Thoracic aorta (tissue), 2 donors: ENCODE measurements around the gene TP53RK. TPM values are rescaled to one million over a fixed set of nuclear protein-coding genes. Genes with fewer than 3 reads are reported as not detected.
A peak's percentile ranks its signal among the peaks of the same experiment; 100 is the strongest.

Source experiments
- ATAC-seq: fragments of 150-250 bp; one replicate; pipeline ENCODE4 v1.8.0; 2017; ENCODE audit warnings: low read depth; ENCODE audit not compliant: insufficient number of reproducible peaks, low FRiP score
- DNase-seq: peaks from one replicate; pipeline ENCODE4 v3.0.0-alpha.2; 2020; ENCODE audit warnings: low spot score
- H3K27ac ChIP-seq, 2 donors: fragments of 200-600 bp; sonication (generic); 1 replicate in 1 of 2; 2 replicates in 1 of 2; pipeline ENCODE4 v1.5.1; 2016; ENCODE audit warnings: mild to moderate bottlenecking in 2 of 2, moderate library complexity in 2 of 2
- H3K27me3 ChIP-seq: fragments of 200-600 bp; sonication (generic); replicated peaks from 2 replicates; pipeline ENCODE4 v1.6.0; 2016; ENCODE audit warnings: mild to moderate bottlenecking; ENCODE audit not compliant: insufficient read depth
- H3K36me3 ChIP-seq: fragments of 200-600 bp; sonication (generic); one replicate; pipeline ENCODE4 v1.5.1; 2016
- H3K4me1 ChIP-seq, 2 donors: fragments of 200-600 bp; sonication (generic); 1 replicate in 1 of 2; 2 replicates in 1 of 2; pipeline versions ENCODE4 v1.5.1 to v1.6.0; 2016; ENCODE audit warnings: low read depth in 2 of 2, mild to moderate bottlenecking in 1 of 2; ENCODE audit not compliant: control insufficient read depth in 1 of 2
- H3K4me3 ChIP-seq: fragments of 200-600 bp; sonication (generic); 2 replicates; pipeline ENCODE4 v1.5.1; 2016; ENCODE audit warnings: mild to moderate bottlenecking
- H3K9me3 ChIP-seq: fragments of 200-600 bp; sonication (generic); 2 replicates; pipeline ENCODE4 v1.5.1; 2016
- total RNA-seq, 2 donors: library from RNA; depleted of rRNA; stranded (reverse); fragments of >200 nt; gene quantifications; one replicate each; pipeline versions ENCODE4 v1.1.0 to v1.2.3, GENCODE V29; 2016
- TF ChIP-seq, protein P1 (sequence below): fragments of 200-600 bp; sonication (generic); IDR thresholded peaks from one replicate; pipeline ENCODE4 v1.5.1; 2019; ENCODE audit warnings: antibody characterized with exemption

The TP53RK gene
- 10 to 100 TPM; 19.3 to 19.9 TPM for total RNA-seq

DNA sequence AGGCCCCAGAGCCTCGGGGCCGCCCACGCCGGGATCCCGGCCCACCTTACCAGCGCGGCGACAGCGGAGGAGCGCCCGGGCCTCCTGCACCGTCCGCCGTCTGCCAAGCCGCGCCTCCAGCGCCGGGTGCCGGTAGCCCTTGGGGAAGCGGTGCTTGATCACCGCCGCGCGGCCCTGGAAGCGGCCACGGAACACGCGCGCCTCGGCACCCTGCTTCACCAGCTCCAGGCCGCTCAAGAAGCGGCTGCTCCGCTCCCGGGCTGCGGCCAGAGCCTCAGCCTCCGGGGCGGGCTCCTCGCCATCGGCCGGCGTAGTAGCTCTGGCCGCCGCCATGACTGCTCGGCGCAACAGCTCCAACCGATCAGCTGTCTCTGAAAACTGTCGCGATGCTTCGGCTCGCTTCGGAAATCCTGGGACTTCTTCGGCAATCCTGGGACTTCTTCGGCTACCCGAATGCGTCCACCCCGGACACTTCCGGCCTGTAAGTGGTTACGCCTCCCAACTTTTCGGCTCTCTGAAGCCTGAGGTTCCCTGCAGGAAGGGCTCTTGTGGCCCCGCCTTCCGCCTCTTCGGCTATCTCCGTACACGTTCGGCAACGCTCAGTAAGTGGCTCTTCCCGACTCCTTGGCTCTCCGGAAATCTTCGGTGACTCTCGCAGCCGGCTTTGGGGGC lies at the start of gene TP53RK:
Gene TP53RK, minus strand, starts transcription at position 363 of the 672 bp plus-strand sequence. Its CDS starts 30 bp downstream, at position 333.
- no peaks in the 10 kb centered on the region for H3K27me3 ChIP-seq

GRCh38 chr20:46735436-46735835 lies 46.2 kb upstream of the TP53RK start:
- DNase-seq (no peak), ATAC-seq (no peak)
- H3K4me1 ChIP-seq: peaks cover 0 to 7% of the 10 kb centered on the region in 2 donors
- H3K27ac ChIP-seq: no peak overlapping the region
- H3K27me3 ChIP-seq: no peaks in the 10 kb centered on the region
- H3K4me3 ChIP-seq: no peak overlapping the region
- no peaks in the 10 kb centered on the region for H3K9me3 ChIP-seq
- TF ChIP-seq, protein P1, sequence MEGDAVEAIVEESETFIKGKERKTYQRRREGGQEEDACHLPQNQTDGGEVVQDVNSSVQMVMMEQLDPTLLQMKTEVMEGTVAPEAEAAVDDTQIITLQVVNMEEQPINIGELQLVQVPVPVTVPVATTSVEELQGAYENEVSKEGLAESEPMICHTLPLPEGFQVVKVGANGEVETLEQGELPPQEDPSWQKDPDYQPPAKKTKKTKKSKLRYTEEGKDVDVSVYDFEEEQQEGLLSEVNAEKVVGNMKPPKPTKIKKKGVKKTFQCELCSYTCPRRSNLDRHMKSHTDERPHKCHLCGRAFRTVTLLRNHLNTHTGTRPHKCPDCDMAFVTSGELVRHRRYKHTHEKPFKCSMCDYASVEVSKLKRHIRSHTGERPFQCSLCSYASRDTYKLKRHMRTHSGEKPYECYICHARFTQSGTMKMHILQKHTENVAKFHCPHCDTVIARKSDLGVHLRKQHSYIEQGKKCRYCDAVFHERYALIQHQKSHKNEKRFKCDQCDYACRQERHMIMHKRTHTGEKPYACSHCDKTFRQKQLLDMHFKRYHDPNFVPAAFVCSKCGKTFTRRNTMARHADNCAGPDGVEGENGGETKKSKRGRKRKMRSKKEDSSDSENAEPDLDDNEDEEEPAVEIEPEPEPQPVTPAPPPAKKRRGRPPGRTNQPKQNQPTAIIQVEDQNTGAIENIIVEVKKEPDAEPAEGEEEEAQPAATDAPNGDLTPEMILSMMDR: no peak
- peaks cover 4% of the 10 kb centered on the region for H3K36me3 ChIP-seq

More for the DNA sequence above, at the start of gene TP53RK:
- Histone ChIP-seq H3K4me3 (peak within 1 kb of the TSS; percentile 95), H3K27ac (peak within 1 kb of the TSS; percentile 85 to 96), H3K4me1 (peaks cover 17 to 26% of the 10 kb centered on the region in 2 donors), H3K36me3 (peaks cover 5% of the 10 kb centered on the region), H3K9me3 (no peaks in the 10 kb centered on the region)
- DNase-seq: peak; percentile 95
- TF ChIP-seq, protein P1: peak; percentile 59
- peak; percentile 99 for ATAC-seq

DNA sequence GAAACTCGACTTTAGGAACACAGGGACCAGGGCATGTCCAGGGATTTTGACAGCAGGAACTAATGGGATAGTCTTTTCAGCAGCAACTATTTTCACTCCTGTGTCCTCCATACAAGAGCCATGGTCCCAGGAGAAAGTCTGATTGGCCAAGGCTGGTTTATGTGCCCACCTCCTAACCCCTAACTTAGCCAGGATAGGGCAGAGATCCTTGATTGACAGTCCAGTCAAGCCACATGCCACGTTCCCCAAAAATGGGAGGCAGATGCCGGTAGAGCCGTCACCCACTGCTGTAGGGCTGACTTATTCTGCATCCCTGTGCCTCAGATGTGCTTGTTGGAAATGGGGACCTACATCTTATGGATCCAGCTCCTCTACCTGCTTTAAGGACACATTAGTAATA lies 42.5 kb upstream of the TP53RK start:
- no peak overlapping the region for H3K4me3 ChIP-seq
- H3K36me3 ChIP-seq: peaks cover 4% of the 10 kb centered on the region
- DNase-seq: no peak

DNA sequence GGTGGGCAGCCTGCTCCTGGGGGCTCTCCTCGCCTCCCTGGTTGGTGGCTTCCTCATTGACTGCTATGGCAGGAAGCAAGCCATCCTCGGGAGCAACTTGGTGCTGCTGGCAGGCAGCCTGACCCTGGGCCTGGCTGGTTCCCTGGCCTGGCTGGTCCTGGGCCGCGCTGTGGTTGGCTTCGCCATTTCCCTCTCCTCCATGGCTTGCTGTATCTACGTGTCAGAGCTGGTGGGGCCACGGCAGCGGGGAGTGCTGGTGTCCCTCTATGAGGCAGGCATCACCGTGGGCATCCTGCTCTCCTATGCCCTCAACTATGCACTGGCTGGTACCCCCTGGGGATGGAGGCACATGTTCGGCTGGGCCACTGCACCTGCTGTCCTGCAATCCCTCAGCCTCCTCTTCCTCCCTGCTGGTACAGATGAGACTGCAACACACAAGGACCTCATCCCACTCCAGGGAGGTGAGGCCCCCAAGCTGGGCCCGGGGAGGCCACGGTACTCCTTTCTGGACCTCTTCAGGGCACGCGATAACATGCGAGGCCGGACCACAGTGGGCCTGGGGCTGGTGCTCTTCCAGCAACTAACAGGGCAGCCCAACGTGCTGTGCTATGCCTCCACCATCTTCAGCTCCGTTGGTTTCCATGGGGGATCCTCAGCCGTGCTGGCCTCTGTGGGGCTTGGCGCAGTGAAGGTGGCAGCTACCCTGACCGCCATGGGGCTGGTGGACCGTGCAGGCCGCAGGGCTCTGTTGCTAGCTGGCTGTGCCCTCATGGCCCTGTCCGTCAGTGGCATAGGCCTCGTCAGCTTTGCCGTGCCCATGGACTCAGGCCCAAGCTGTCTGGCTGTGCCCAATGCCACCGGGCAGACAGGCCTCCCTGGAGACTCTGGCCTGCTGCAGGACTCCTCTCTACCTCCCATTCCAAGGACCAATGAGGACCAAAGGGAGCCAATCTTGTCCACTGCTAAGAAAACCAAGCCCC lies 36.2 kb upstream of the TP53RK start:
- no peak for DNase-seq
- H3K4me1 ChIP-seq: no peaks in the 10 kb centered on the region
- H3K4me3 ChIP-seq: no peak overlapping the region
- peaks cover 5% of the 10 kb centered on the region for H3K9me3 ChIP-seq
- TF ChIP-seq, protein P1: no peak
- H3K27ac ChIP-seq: no peak overlapping the region
- no peaks in the 10 kb centered on the region for H3K27me3 ChIP-seq
- ATAC-seq: no peak
- peaks cover 8% of the 10 kb centered on the region for H3K36me3 ChIP-seq

More for the DNA sequence above, 42.5 kb upstream of the TP53RK start:
- H3K4me1 ChIP-seq: peaks cover 0 to 2% of the 10 kb centered on the region in 2 donors
- H3K27me3 ChIP-seq: no peaks in the 10 kb centered on the region
- no peaks in the 10 kb centered on the region for H3K9me3 ChIP-seq
- ATAC-seq: no peak
- TF ChIP-seq, protein P1: no peak
- H3K27ac ChIP-seq: no peak overlapping the region
